ENCODE measurements around the gene SCN1A. TPM values are rescaled to one million over a fixed set of nuclear protein-coding genes. Genes with fewer than 3 reads are reported as not detected.

The SCN1A gene
- total RNA-seq, 1 donor from 2014 or later, result 8.6 TPM

- H3K27ac Mint-ChIP-seq (ENCODE audit: unreplicated experiment), result no peak overlapping the region
- H3K9me3 Mint-ChIP-seq, result no peaks in the 10 kb centered on the region
- TF ChIP-seq CTCF (conservative IDR thresholded peaks at IDR 0.05), result no peak
- H3K36me3 Mint-ChIP-seq (ENCODE audit: low read depth), result no peaks in the 10 kb centered on the region
- H3K27me3 Mint-ChIP-seq (ENCODE audit: low read depth), result no peaks in the 10 kb centered on the region
- H3K4me1 Mint-ChIP-seq, result peaks cover 32% of the 10 kb centered on the region
- DNase-seq (ENCODE audit: low read depth, low spot score), result no peak
- peak overlapping the region; percentile 84 for H3K4me3 Mint-ChIP-seq
These were observed 1.7 kb downstream of the SCN1A start for GRCh38 chr2:166126007-166126639.

- Mint-ChIP-seq H3K4me1 (peaks cover 32% of the 10 kb centered on the region), H3K4me3 (peak overlapping the region; percentile 84), H3K27ac (ENCODE audit: unreplicated experiment) (no peak overlapping the region), H3K27me3 (ENCODE audit: low read depth) (no peaks in the 10 kb centered on the region), H3K36me3 (ENCODE audit: low read depth) (no peaks in the 10 kb centered on the region), H3K9me3 (no peaks in the 10 kb centered on the region)
- DNase-seq (ENCODE audit: low read depth, low spot score), result no peak
- no peak for TF ChIP-seq CTCF (conservative IDR thresholded peaks at IDR 0.05)
These were observed 2.3 kb downstream of the SCN1A start for GRCh38 chr2:166125557-166125956.

- Mint-ChIP-seq H3K4me1 (no peaks in the 10 kb centered on the region), H3K27ac (ENCODE audit: unreplicated experiment) (no peak overlapping the region), H3K4me3 (no peak overlapping the region), H3K27me3 (ENCODE audit: low read depth) (no peaks in the 10 kb centered on the region), H3K9me3 (peaks cover 6% of the 10 kb centered on the region), H3K36me3 (ENCODE audit: low read depth) (no peaks in the 10 kb centered on the region)
- TF ChIP-seq CTCF (conservative IDR thresholded peaks at IDR 0.05), result no peak
- DNase-seq (ENCODE audit: low read depth, low spot score), result no peak
These were observed 9.6 kb downstream of the SCN1A start for GRCh38 chr2:166118180-166118579.

GRCh38 chr2:166117491-166117890, 10.3 kb downstream of the SCN1A start:
- TF ChIP-seq CTCF (conservative IDR thresholded peaks at IDR 0.05), result no peak
- Mint-ChIP-seq H3K4me1 (no peaks in the 10 kb centered on the region), H3K27me3 (ENCODE audit: low read depth) (no peaks in the 10 kb centered on the region)

GRCh38 chr2:166115589-166115988, 12.2 kb downstream of the SCN1A start:
- DNase-seq (ENCODE audit: low read depth, low spot score), result no peak
- Mint-ChIP-seq H3K36me3 (ENCODE audit: low read depth) (peaks cover 3% of the 10 kb centered on the region), H3K27ac (ENCODE audit: unreplicated experiment) (no peak overlapping the region), H3K4me3 (no peak overlapping the region), H3K27me3 (ENCODE audit: low read depth) (no peaks in the 10 kb centered on the region), H3K9me3 (peaks cover 18% of the 10 kb centered on the region), H3K4me1 (no peaks in the 10 kb centered on the region)
- no peak for TF ChIP-seq CTCF (conservative IDR thresholded peaks at IDR 0.05)

More at GRCh38 chr2:166117491-166117890, 10.3 kb downstream of the SCN1A start:
- H3K27ac Mint-ChIP-seq (ENCODE audit: unreplicated experiment), result no peak overlapping the region
- no peak overlapping the region for H3K4me3 Mint-ChIP-seq
- H3K36me3 Mint-ChIP-seq (ENCODE audit: low read depth), result no peaks in the 10 kb centered on the region
- no peak for DNase-seq (ENCODE audit: low read depth, low spot score)
- peaks cover 6% of the 10 kb centered on the region for H3K9me3 Mint-ChIP-seq
